H1 (cell line): ENCODE data around the gene COL5A1. TPM values are rescaled to one million over a fixed set of nuclear protein-coding genes. Genes with fewer than 3 reads are reported as not detected.

ENCODE experiments used
- CTCF ChIA-PET: fragments of 300-600 bp; sonication (Branson Sonifier 250); formaldehyde crosslinking; loops from one replicate; lab custom pipeline; 2021; ENCODE audit not compliant: partially characterized antibody; lab: Charles Lee
- POLR2A ChIA-PET: fragments of 300-600 bp; sonication (Branson Sonifier 250); formaldehyde crosslinking; loops from one replicate; lab custom pipeline; 2021; ENCODE audit warnings: inconsistent platforms; ENCODE audit not compliant: partially characterized antibody; lab: Charles Lee
- DNase-seq, 2 experiments: peaks; one replicate each; pipeline versions ENCODE4 v3.0.0 to v3.0.0-alpha.2; 2010 to 2022; ENCODE audit warnings: low spot score in 2 of 2, low read depth in 1 of 2, mixed read lengths in 1 of 2
- FAIRE-seq: peaks from 2 replicates; lab custom pipeline; 2011; peaks lifted over from hg19 to GRCh38; lab: Jason Lieb, UNC
- H2AFZ ChIP-seq: 2 replicates; pipeline ENCODE4 v1.8.1; 2012; ENCODE audit warnings: low read length, inconsistent platforms
- H2AK5ac ChIP-seq: 2 replicates; pipeline ENCODE4 v1.6.1; 2013; ENCODE audit warnings: low read depth, low read length
- H2BK120ac ChIP-seq: replicated peaks from 2 replicates; pipeline ENCODE3; 2013; ENCODE audit warnings: low read depth, low read length, inconsistent platforms
- H2BK12ac ChIP-seq: 2 replicates; pipeline ENCODE4 v1.6.1; 2013; ENCODE audit warnings: low read depth, low read length
- H2BK15ac ChIP-seq: 2 replicates; pipeline ENCODE4 v1.6.1; 2013; ENCODE audit warnings: low read length
- H2BK20ac ChIP-seq: 2 replicates; pipeline ENCODE4 v1.6.1; 2013; ENCODE audit warnings: low read length
- H2BK5ac ChIP-seq: 2 replicates; pipeline ENCODE4 v1.6.1; 2013; ENCODE audit warnings: low read depth, low read length
- H3K14ac ChIP-seq: 2 replicates; pipeline ENCODE4 v1.6.1; 2013; ENCODE audit warnings: inconsistent platforms; ENCODE audit not compliant: insufficient read length
- H3K18ac ChIP-seq: 2 replicates; pipeline ENCODE4 v1.6.1; 2013; ENCODE audit warnings: low read length; ENCODE audit errors: extremely low read depth
- H3K23ac ChIP-seq: 2 replicates; pipeline ENCODE4 v1.6.1; 2013; ENCODE audit warnings: inconsistent platforms; ENCODE audit not compliant: insufficient read length
- H3K23me2 ChIP-seq: 2 replicates; pipeline ENCODE4 v1.6.1; 2013; ENCODE audit warnings: low read depth, low read length
- H3K27ac ChIP-seq: 2 replicates; pipeline ENCODE4 v1.6.1; 2011; ENCODE audit warnings: low read depth, low read length, inconsistent platforms
- H3K27me3 ChIP-seq, 4 experiments: replicated peaks in 1 of 4; 1 replicate in 1 of 4; 2 replicates in 3 of 4; pipeline versions ENCODE4 v1.6.1 to v1.8.1; 2011 to 2013; ENCODE audit warnings: low read length in 3 of 4, mild to moderate bottlenecking in 3 of 4, inconsistent platforms in 2 of 4, mixed read lengths in 2 of 4, moderate library complexity in 1 of 4; ENCODE audit not compliant: control insufficient read depth in 3 of 4, insufficient read depth in 3 of 4; ENCODE audit errors: extremely low read depth in 1 of 4
- H3K36me3 ChIP-seq, 4 experiments: 2 replicates each; pipeline versions ENCODE4 v1.6.1 to v1.8.1; 2011 to 2013; ENCODE audit warnings: mild to moderate bottlenecking in 4 of 4, low read length in 3 of 4, moderate library complexity in 2 of 4, control low read depth in 1 of 4, inconsistent platforms in 1 of 4; ENCODE audit not compliant: insufficient read depth in 4 of 4, control insufficient read depth in 2 of 4
- H3K4ac ChIP-seq: replicated peaks from 2 replicates; pipeline ENCODE3; 2013; ENCODE audit warnings: low read length, low read depth, mixed read lengths, inconsistent platforms; ENCODE audit not compliant: insufficient read length
- H3K4me1 ChIP-seq, 4 experiments: replicated peaks in 1 of 4; 1 replicate in 1 of 4; 2 replicates in 3 of 4; pipeline versions ENCODE4 v1.6.1 to v1.8.1; 2011 to 2013; ENCODE audit warnings: low read length in 3 of 4, inconsistent platforms in 2 of 4, mixed read lengths in 1 of 4; ENCODE audit not compliant: insufficient read depth in 4 of 4, control insufficient read depth in 3 of 4
- H3K4me2 ChIP-seq, 2 experiments: 2 replicates each; pipeline versions ENCODE4 v1.6.1 to v1.8.1; 2011 to 2013; ENCODE audit warnings: low read depth in 2 of 2, low read length in 2 of 2, control low read depth in 1 of 2, inconsistent platforms in 1 of 2, mild to moderate bottlenecking in 1 of 2; ENCODE audit not compliant: insufficient read depth in 1 of 2
- H3K4me3 ChIP-seq, 4 experiments: fragments of 200-600, 300-600 bp in 1 of 4; sonication (generic), shearing (Covaris generic), sonication (Bioruptor Twin) in 1 of 4; 2 replicates each; pipeline versions ENCODE4 v1.5.1 to v1.8.1; 2011 to 2016; ENCODE audit warnings: low read length in 4 of 4, low read depth in 3 of 4, control low read depth in 2 of 4, inconsistent platforms in 2 of 4, mild to moderate bottlenecking in 2 of 4, mixed read lengths in 1 of 4, moderate library complexity in 1 of 4; ENCODE audit not compliant: insufficient read depth in 2 of 4; ENCODE audit errors: extremely low read depth in 1 of 4
- H3K56ac ChIP-seq: replicated peaks from 2 replicates; pipeline ENCODE3; 2013; ENCODE audit warnings: low read depth, mild to moderate bottlenecking, mixed read lengths, low read length, inconsistent platforms; ENCODE audit not compliant: insufficient read length
- H3K79me1 ChIP-seq: 2 replicates; pipeline ENCODE4 v1.6.1; 2013; ENCODE audit warnings: low read depth, low read length, control low read depth
- H3K79me2 ChIP-seq, 2 experiments: 2 replicates each; pipeline versions ENCODE4 v1.6.1 to v1.8.1; 2012 to 2013; ENCODE audit warnings: low read length in 2 of 2, mild to moderate bottlenecking in 2 of 2, inconsistent platforms in 1 of 2; ENCODE audit not compliant: insufficient read depth in 2 of 2, control insufficient read depth in 1 of 2
- H3K9ac ChIP-seq, 4 experiments: replicated peaks in 1 of 4; 1 replicate in 1 of 4; 2 replicates in 3 of 4; pipeline versions ENCODE4 v1.6.1 to v1.8.1; 2011 to 2013; ENCODE audit warnings: low read depth in 3 of 4, low read length in 3 of 4, control low read depth in 2 of 4, mild to moderate bottlenecking in 2 of 4, moderate library complexity in 2 of 4, inconsistent platforms in 1 of 4; ENCODE audit errors: extremely low read depth in 1 of 4
- H3K9me3 ChIP-seq, 2 experiments: 2 replicates each; pipeline versions ENCODE4 v1.6.1 to v1.8.1; 2012 to 2013; ENCODE audit warnings: mild to moderate bottlenecking in 2 of 2, moderate library complexity in 2 of 2, control low read depth in 1 of 2, inconsistent platforms in 1 of 2, low read depth in 1 of 2, low read length in 1 of 2, mixed read lengths in 1 of 2; ENCODE audit not compliant: insufficient read depth in 2 of 2
- H4K20me1 ChIP-seq, 2 experiments: replicated peaks in 1 of 2; 2 replicates each; pipeline versions ENCODE3 to v1.8.1; 2011 to 2013; ENCODE audit warnings: inconsistent platforms in 2 of 2, low read length in 2 of 2, mild to moderate bottlenecking in 1 of 2; ENCODE audit not compliant: insufficient read depth in 2 of 2, control insufficient read depth in 1 of 2
- H4K5ac ChIP-seq: 2 replicates; pipeline ENCODE4 v1.6.1; 2013; ENCODE audit warnings: low read length, low read depth, mixed read lengths, inconsistent platforms; ENCODE audit not compliant: insufficient read length
- H4K8ac ChIP-seq: 2 replicates; pipeline ENCODE4 v1.8.0; 2013; ENCODE audit warnings: mild to moderate bottlenecking, moderate library complexity, low read length, inconsistent platforms; ENCODE audit not compliant: insufficient read depth; ENCODE audit errors: extremely low read depth
- H4K91ac ChIP-seq: replicated peaks from 2 replicates; pipeline ENCODE3; 2013; ENCODE audit warnings: low read length, mixed read lengths, inconsistent platforms; ENCODE audit not compliant: insufficient read length
- BACH1 ChIP-seq: IDR thresholded peaks from 2 replicates; pipeline ENCODE4 v1.6.1; 2012; ENCODE audit warnings: low read length, improper control_type of control experiment
- BRCA1 ChIP-seq: IDR thresholded peaks from 2 replicates; pipeline ENCODE4 v1.6.1; 2012; ENCODE audit warnings: low read depth, low read length, improper control_type of control experiment
- HDAC6 ChIP-seq: IDR thresholded peaks from one replicate; pipeline ENCODE4 v1.7.1; 2012; ENCODE audit warnings: low read depth, mild to moderate bottlenecking, inconsistent platforms, low read length, moderate library complexity
- KDM4A ChIP-seq: IDR thresholded peaks from one replicate; pipeline ENCODE4 v1.7.1; 2012; ENCODE audit warnings: low read depth, mild to moderate bottlenecking, moderate library complexity, low read length, inconsistent platforms; ENCODE audit not compliant: severe bottlenecking
- RAD21 ChIP-seq, 2 experiments: IDR thresholded peaks in 1 of 2; conservative IDR thresholded peaks in 1 of 2; 2 replicates each; pipeline ENCODE4 v1.6.1; 2011; ENCODE audit warnings: low read depth in 2 of 2, low read length in 2 of 2, improper control_type of control experiment in 1 of 2, inconsistent platforms in 1 of 2, mild to moderate bottlenecking in 1 of 2, moderate library complexity in 1 of 2
- RBBP5 ChIP-seq: IDR thresholded peaks from 2 replicates; pipeline ENCODE4 v1.7.1; 2012; ENCODE audit warnings: low read depth, mild to moderate bottlenecking, inconsistent platforms, low read length, moderate library complexity, borderline replicate concordance
- RFX5 ChIP-seq: IDR thresholded peaks from 2 replicates; pipeline ENCODE4 v1.6.1; 2011; ENCODE audit warnings: low read depth, low read length, improper control_type of control experiment, borderline replicate concordance
- SIX5 ChIP-seq: IDR thresholded peaks from 2 replicates; pipeline ENCODE4 v1.6.1; 2011; ENCODE audit warnings: mild to moderate bottlenecking, low read depth, low read length
- WGBS, 2 experiments: shearing (Covaris generic) in 1 of 2; methylation state at CpG; one replicate each; pipeline versions ENCODE4 v1.1.6 to v1.1.7; 2013 to 2015; ENCODE audit warnings: low lambda C conversion rate in 2 of 2, mixed read lengths in 2 of 2, inconsistent platforms in 1 of 2, low coverage in 1 of 2, missing lambda C conversion rate in 1 of 2; ENCODE audit not compliant: insufficient replicate concordance in 2 of 2, insufficient coverage in 1 of 2, insufficient read length in 1 of 2; ENCODE audit errors: extremely low coverage in 1 of 2, missing lambda C conversion rate in 1 of 2; 5-methylcytosine and 5-hydroxymethylcytosine counted together
- polyA plus RNA-seq, 7 experiments: library from polyadenylated mRNA; depleted of rRNA in 3 of 7; stranded (reverse) in 5 of 7; unstranded in 2 of 7; fragments of >200 nt in 5 of 7; fragments of 200-250 nt in 2 of 7; gene quantifications; 1 replicate in 5 of 7; 2 replicates in 1 of 7; 4 replicates in 1 of 7; pipeline versions ENCODE4 v1.2.1 to v1.2.3, GENCODE V29; 2011 to 2013; ENCODE audit warnings: missing spikeins in 2 of 7, mixed read lengths in 2 of 7
- total RNA-seq: library from RNA; stranded (reverse); fragmentation: NEBNext Ultra II Directional; extraction: Animal tissue kit (Norgen Biotek cat#: 25700); gene quantifications from 2 replicates; pipeline ENCODE4 v1.2.1, GENCODE V29; 2021
- TF ChIP-seq, protein P1 (sequence below): IDR thresholded peaks from 2 replicates; pipeline ENCODE4 v1.6.1; 2011; ENCODE audit warnings: low read depth, mild to moderate bottlenecking, low read length; ENCODE audit not compliant: insufficient read depth
- TF ChIP-seq, protein P2 (sequence below): IDR thresholded peaks from 2 replicates; pipeline ENCODE4 v1.6.1; 2011; ENCODE audit warnings: low read length, improper control_type of control experiment

The COL5A1 gene
- total and polyA plus RNA-seq, 2 of the 8 experiments (the other 6 are each of a cell fraction or from before 2014, with no cell fraction given): 3.8 to 12.0 TPM

DNA sequence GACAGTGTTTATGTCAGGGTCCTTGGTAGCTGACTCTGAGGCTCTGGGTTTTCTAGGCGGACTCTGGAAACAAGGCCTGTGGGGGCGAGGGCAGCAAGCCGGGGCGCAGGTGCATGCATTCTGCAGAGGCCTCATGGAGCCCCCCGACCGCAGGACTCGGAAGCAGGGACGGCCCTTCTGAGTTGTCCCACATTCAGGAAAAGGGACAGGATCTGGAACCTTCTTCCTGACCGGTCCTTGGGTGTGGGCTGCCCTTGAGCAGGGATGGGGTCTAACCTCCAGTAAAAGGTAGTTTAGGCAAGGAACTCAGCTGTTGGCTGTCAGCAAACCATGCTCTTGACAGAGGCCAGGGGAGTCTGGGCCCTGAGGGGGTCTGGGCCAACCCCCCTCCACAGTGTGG lies 7.4 kb upstream of the COL5A1 start:
- H3K23me2 ChIP-seq: no peaks in the 10 kb centered on the region; the same call in 1 of the 2 replicates

More for the DNA sequence above, 7.4 kb upstream of the COL5A1 start:
- Histone ChIP-seq H3K36me3 (no peaks in the 10 kb centered on the region), H3K23ac (no peak overlapping the region), H2AK5ac (no peak overlapping the region), H4K8ac (no peak overlapping the region), H3K4me3 (no peak overlapping the region)
- DNase-seq: no peak
- POLR2A ChIA-PET: no interaction called here
- TF ChIP-seq, protein P1, sequence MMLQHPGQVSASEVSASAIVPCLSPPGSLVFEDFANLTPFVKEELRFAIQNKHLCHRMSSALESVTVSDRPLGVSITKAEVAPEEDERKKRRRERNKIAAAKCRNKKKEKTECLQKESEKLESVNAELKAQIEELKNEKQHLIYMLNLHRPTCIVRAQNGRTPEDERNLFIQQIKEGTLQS: no peak
- TF ChIP-seq RAD21 (IDR thresholded peaks at IDR 0.05 in 1 of 2, conservative IDR thresholded peaks at IDR 0.05 in 1 of 2; ENCODE audit: low read depth in 2 of 2, low read length in 2 of 2) (no peak), HDAC6 (no peak), RBBP5 (no peak), BRCA1 (no peak), KDM4A (no peak), BACH1 (no peak), RFX5 (no peak), SIX5 (no peak)
- TF ChIP-seq, protein P2, sequence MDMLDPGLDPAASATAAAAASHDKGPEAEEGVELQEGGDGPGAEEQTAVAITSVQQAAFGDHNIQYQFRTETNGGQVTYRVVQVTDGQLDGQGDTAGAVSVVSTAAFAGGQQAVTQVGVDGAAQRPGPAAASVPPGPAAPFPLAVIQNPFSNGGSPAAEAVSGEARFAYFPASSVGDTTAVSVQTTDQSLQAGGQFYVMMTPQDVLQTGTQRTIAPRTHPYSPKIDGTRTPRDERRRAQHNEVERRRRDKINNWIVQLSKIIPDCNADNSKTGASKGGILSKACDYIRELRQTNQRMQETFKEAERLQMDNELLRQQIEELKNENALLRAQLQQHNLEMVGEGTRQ: no peak
- TF ChIP-seq, all 59 proteins: peak for 0
- Histone ChIP-seq H3K14ac (no peak overlapping the region), H3K4me2 (no peak overlapping the region), H3K27me3 (no peaks in the 10 kb centered on the region; a peak in 1 of 7 replicates), H3K9ac (no peak overlapping the region), H3K56ac (no peak overlapping the region), H2BK15ac (no peak overlapping the region), H2BK12ac (no peak overlapping the region), H4K91ac (no peak overlapping the region), H3K79me1 (no peaks in the 10 kb centered on the region), H3K27ac (no peak overlapping the region), H3K9me3 (no peaks in the 10 kb centered on the region), H3K4me1 (peaks cover 0 to 3% (median 0%) of the 10 kb centered on the region in 4 experiments; a peak in 2 of 7 replicates), H2BK5ac (no peak overlapping the region), H4K5ac (no peak overlapping the region), H3K79me2 (no peaks in the 10 kb centered on the region), H4K20me1 (no peaks in the 10 kb centered on the region), H2BK20ac (no peak overlapping the region), H3K18ac (no peak overlapping the region), H3K4ac (no peak overlapping the region), H2AFZ (no peak overlapping the region), H2BK120ac (no peak overlapping the region)
- FAIRE-seq: no peak
- WGBS, 2 experiments: 92% methylated on average over 7 of the region's 9 CpGs; no CpG with 5 or more reads in 1 of the 2 experiments
- CTCF ChIA-PET: interaction anchor here (1.3 kb wide), 1 partner anchor 55 kb away, joined by 4 read pairs; no protein-coding TSS in a partner anchor
